ENCODE data around the gene MZB1.

The MZB1 gene, protein sequence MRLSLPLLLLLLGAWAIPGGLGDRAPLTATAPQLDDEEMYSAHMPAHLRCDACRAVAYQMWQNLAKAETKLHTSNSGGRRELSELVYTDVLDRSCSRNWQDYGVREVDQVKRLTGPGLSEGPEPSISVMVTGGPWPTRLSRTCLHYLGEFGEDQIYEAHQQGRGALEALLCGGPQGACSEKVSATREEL

DNA sequence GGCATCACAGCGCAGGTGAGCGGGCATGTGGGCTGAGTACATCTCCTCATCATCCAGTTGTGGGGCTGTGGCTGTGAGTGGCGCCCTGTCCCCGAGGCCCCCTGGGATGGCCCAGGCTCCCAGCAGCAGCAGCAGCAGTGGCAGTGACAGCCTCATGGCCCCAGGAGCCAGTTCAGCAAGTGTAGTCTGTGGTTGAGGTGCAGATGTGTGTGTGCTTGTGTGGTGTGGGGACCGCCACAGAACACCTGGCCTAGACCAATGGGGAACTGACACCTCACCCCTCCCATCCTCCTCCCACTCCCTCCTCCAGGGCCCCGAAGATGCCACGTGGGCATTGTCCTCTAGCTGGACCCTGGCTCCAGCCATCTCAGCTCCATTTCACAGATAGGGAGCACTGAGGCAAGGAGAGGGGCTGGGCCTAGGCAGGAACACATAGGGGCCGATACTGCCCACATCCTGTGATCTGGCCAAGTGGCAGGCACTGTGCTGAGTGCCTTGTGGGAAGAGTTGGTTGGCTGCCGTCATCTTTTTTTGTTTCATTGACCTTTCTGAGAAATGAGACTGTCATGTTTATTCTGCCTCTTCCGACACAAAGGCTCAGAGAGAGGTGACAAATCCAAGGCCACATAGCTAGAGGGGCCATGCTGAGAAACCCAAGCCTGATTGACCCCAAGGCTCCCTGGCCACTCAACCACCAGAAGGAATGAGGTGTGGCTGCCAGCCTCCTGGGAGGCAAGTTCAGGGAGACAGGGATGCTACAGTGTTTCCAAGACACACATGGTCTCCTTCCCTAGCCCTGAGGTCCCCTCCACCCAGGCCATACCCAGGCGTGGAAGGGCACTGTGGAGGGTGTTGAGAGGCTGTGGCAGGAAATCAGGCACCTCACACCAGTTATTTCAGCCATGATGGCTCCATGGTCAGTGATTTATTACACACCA, at the start of gene MZB1:
Gene MZB1, minus strand, starts transcription at position 213 of the 938 bp plus-strand sequence. Its CDS starts 57 bp downstream, at position 156.
- no peak for FAIRE-seq
- no peak for TF ChIP-seq POLR2A (IDR thresholded peaks at IDR 0.05; ENCODE audit: low read depth, low read length)
- no peak for DNase-seq (ENCODE audit: insufficient read length, low spot score)

DNA sequence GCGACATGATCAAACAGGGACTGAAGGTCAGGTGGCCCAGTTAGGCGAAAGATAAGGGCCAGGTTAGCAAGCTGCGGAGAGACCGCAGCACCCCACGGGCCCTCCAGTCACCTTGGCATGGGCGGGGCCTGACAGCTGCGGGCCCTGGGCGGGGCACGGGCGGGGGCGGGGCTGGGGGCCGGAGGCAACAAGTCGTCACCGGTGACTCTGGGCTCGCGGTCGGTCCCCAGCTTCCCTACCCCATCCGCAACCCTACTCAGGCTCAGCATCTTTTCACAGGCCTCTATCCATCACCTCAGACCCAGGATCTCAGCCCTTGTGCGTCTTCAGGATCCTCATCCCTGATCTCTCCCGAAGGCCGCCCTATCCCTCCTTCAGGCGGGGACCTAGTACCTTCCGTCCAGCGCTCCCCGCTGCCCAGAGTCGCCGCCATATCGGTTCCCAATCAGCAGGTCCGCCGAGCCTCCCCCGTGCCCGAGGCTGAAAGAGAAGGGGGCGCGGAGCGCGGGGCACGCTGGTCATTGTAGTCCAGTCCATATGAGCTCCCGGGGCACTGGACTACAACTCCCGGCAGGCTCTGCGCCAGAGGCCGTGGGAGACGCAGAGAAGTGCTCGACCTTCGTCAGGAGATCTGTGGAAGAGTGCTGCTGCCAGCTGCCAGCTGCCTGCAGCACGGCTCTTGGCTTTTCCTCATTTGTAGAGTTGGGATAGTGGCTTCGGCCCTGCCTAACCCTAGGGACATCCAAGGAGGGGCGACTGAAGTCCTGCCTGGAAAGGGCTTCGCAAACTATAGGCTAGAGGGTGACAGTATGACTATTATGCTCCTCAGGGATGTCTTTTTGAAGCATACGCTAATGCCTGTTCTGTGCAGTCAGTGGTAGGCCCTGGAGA, 49.5 kb upstream of the MZB1 start, which contains the start of gene DNAJC18:
Gene DNAJC18, minus strand, starts transcription at position 513 of the 891 bp plus-strand sequence. Its CDS starts 80 bp downstream, at position 433.
- FAIRE-seq, result no peak

DNA sequence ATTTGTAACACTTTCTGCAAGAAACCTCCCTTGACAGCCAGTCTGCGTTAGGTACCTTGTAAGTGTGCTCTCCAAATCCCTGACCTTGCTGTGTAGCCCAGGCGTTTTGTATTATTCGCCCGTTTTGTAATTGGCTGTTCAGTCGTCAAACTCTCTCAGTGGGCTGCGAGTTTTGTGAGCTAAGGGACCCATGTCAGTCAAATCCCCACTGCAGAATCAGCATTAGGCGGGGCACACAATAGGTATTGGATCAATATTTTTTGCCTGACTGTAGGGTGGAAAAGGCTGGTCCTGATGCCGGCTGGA, 48.9 kb upstream of the MZB1 start:
- FAIRE-seq (no peak), DNase-seq (ENCODE audit: insufficient read length, low spot score) (no peak)
- TF ChIP-seq POLR2A (IDR thresholded peaks at IDR 0.05; ENCODE audit: low read depth, low read length), result no peak

More for the DNA sequence above, 49.5 kb upstream of the MZB1 start, which contains the start of gene DNAJC18:
- DNase-seq (ENCODE audit: insufficient read length, low spot score), result peak; percentile 85
- TF ChIP-seq POLR2A (IDR thresholded peaks at IDR 0.05; ENCODE audit: low read depth, low read length), result peak; percentile 28; the same call in 1 of the 2 replicates

DNA sequence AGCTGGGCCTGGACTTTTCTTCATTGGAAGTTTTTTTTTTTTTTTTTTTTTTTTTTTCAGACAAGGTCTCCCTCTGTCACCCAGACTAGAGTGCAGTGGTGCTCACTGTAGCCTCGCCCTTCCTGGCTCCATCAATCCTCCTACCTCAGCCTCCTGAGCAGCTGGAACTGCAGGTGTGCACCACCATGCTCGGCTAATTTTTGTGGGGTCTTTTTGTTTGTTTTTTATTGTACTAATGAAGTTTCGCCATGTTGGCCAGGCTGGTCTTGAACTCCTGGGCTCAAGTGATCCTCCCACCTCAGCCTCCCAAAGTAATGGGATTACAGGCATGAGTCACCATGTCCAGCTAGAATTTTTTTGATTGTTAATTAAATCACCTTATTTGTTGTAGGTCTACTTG, 46.0 kb upstream of the MZB1 start:
- TF ChIP-seq POLR2A (IDR thresholded peaks at IDR 0.05; ENCODE audit: low read depth, low read length), result no peak
- DNase-seq (ENCODE audit: insufficient read length, low spot score), result no peak
- FAIRE-seq, result no peak

DNA sequence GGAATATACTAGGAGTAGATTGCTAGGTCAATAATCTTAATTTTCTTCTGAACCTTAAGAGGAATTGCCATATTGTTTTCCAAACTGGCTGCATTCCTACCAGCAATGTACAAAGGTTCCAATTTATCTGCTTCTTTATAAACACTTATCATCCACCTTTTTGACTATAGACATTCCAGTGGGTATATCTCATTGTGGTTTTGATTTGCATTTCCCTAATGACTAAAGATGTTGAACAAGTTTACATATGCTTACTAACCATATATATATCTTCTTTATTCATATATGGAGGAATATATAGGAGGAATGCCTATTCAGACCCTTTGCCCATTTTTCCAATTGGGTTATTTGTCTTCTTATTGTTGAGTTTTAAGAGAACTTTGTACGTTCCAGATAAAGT, 42.0 kb upstream of the MZB1 start:
- DNase-seq (ENCODE audit: insufficient read length, low spot score), result no peak
- no peak for FAIRE-seq
- TF ChIP-seq POLR2A (IDR thresholded peaks at IDR 0.05; ENCODE audit: low read depth, low read length), result no peak

DNA sequence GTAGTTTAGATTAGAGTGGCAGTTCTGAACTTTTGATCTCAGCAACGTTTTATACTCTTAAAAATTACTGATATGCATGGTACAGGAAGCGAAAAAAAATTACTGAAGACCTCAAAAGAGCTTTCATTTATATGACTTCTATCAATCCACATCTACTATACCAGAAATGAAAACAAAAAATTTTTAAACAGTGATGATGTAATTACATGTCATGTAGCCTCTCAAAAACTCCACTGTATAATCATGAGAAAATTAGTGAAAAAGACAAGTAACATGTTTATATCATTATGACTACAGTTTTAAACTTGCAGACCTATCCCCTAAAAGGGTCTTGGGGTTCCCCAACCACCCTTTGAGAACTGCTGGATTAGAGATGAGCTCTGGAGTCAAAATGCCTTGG, 40.3 kb upstream of the MZB1 start:
- no peak for FAIRE-seq
- DNase-seq (ENCODE audit: insufficient read length, low spot score), result no peak
- TF ChIP-seq POLR2A (IDR thresholded peaks at IDR 0.05; ENCODE audit: low read depth, low read length), result no peak

DNA sequence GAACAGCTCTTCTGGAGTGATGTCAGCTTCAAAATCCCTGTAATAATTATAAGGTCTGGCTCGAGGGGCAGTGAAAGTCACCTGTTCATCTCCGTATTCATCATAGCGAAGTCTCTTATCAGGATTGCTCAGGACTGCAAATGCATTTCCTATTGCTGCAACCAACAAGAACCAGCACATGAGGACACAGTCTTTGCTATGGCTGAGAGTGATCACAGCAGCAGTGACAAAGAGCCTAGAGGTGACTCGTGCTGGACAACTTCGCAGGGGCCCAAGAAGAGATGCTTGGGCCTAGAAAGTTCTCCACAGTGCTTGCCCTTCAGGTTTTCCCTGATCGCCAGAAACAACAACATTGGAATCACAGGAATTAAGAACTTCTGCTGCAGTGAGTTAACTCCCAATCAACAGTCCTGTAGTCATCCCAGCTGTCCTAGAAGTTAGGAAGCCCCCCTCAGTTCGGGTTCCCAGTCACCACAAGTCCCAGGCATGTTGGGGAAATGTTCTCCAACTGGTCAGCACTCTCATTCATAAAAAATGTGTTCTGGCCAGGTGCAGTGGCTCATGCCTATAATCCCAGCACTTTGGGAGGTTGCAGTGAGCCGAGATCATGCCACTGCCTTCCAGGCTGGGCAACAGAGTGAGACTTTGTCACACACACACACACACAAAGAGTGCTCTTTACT, 36.6 kb upstream of the MZB1 start:
- FAIRE-seq (no peak), DNase-seq (ENCODE audit: insufficient read length, low spot score) (no peak)
- TF ChIP-seq POLR2A (IDR thresholded peaks at IDR 0.05; ENCODE audit: low read depth, low read length), result no peak

DNA sequence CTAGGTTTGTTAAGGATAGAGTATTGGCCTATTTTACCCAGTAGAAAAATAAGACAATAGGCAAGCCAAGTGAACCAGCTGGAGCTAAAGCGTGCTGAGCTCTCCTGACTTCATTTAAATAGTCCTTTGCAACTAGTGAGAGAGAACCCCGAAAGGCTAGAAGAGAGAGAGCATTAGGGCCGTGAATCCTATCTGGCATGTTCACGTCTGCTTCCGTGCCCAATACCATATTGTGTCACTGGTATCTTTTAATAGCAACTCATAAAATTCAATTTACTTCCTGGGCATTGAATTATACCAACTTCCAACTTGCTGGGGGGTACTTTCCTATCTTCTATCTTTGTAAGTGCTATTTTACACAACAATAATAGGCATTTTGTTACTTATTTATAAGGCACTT, 35.8 kb upstream of the MZB1 start:
- TF ChIP-seq POLR2A (IDR thresholded peaks at IDR 0.05; ENCODE audit: low read depth, low read length), result no peak
- FAIRE-seq (no peak), DNase-seq (ENCODE audit: insufficient read length, low spot score) (no peak)

DNA sequence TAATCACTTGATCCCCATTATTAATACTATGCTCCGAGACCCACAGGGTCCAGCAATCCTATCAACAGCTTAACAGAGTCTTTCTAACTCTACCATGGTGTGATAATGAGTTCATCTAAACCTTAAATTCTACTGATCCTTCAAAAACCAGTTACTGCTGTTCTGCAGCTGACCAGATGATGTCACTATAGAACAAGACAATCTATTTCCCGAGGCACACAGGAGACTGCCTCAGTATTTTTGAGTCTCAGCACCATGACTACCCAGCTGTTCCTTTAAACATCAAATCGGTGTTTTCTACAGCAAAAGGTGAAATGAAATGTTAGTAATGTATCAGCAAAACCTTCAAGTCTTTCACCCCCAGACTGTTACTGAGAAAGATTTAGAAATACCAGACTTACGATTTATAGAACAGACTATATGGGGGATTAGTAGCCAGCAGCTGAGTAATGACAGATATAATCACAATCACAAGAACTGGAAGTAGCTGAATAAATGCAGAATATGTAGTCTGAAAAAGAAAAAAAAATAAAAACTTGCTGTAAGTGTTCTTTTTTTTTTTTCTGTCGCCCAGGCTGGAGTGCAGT, 32.7 kb upstream of the MZB1 start:
- FAIRE-seq (peak; percentile 75), DNase-seq (ENCODE audit: insufficient read length, low spot score) (peak; percentile 46)
- TF ChIP-seq POLR2A (IDR thresholded peaks at IDR 0.05; ENCODE audit: low read depth, low read length), result no peak

DNA sequence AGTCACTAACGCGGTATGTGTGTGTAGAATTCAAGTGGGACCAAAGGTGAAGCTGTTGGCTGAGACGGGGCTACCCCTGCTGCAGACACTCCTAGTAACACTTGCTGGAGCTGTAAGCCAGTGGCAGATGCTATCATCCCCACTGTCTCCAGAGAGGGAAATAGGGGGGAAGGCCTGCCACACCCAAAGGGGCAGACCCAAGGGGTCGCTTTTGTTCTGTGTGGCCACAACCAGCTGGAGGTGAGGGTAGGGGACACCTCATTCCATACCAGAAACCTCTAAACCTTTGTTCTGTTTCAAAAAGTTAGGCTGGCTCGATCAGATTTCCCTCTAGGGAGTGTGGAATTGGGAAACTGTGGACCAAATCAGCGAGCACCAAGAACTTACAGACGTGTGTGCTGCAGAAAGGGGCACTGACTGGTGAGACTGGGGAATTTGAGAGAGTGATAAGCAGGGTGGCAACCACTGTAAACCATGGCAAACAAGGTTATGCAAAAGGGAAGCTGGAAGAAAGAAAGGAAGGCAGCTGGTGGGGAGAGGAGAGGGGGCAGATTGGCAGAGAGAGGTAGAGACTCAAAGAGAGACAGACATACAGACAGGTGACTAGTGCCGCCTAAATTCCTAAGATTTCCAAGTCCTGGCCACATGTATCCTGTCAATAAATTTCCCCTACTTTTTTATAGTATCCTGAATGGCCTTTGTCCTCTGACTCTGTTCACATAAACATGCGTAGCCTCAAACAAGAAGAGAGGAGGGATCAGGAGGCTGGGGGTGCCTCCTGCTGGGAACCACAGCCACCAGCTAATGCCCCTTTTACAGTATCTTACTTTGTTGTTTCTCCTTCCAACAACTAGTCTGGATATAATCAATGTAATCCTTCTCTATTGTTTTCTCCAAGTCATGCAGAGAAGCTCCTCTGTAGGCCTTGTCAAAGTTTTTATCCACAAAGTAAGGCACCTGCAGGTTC, 29.8 kb upstream of the MZB1 start:
- FAIRE-seq (no peak), DNase-seq (ENCODE audit: insufficient read length, low spot score) (no peak)
- TF ChIP-seq POLR2A (IDR thresholded peaks at IDR 0.05; ENCODE audit: low read depth, low read length), result no peak

DNA sequence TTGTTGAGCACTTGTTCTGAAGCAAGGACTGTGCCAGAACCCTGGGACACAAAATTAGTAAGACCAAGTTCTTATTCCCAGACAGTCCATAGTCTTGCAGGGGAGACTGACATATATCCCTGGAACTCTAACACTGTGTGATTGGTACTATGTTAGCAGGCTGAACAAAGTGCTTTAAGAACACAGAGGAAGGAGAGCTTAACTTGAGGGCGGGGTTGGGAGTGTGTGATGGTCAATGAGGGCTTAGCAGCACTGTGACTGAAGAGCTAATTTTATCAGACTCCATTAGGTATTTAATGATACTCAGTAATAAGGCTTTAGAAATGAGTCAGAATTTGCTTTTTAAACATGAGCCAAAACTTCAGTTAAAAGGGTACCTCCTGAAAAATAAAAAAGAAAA, 29.1 kb upstream of the MZB1 start:
- FAIRE-seq (no peak), DNase-seq (ENCODE audit: insufficient read length, low spot score) (no peak)
- TF ChIP-seq POLR2A (IDR thresholded peaks at IDR 0.05; ENCODE audit: low read depth, low read length), result no peak

DNA sequence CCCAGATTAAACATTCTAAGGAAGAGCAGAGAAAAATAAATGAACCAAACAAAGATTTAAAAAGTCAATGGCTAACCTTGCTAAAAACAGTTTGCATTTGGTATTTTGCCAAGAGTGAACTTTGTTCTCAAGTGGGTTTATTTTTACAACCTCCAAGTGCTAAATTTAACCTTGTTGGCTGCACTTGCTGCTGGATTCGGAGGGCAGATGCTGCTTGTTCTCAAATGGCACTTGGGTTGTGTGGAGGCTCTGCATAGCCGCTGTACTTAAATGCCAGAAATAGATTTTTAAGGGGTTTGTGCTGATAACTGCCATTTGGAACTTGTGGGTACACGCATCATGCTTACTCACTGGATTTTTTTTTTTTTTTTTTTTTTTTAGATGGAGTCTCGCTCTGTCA, 27.5 kb upstream of the MZB1 start:
- no peak for FAIRE-seq
- TF ChIP-seq POLR2A (IDR thresholded peaks at IDR 0.05; ENCODE audit: low read depth, low read length), result no peak
- DNase-seq (ENCODE audit: insufficient read length, low spot score), result no peak

Measured in H54 (cell line).